HG03378 (cell line): ENCODE data around the gene ATP2B2.

Experiments used
- ATAC-seq: cut with Tn5 transposase; IDR thresholded peaks from one replicate; pipeline ENCODE4 v1.9.1; 2021; ENCODE audit warnings: mild to moderate bottlenecking, moderate library complexity; ENCODE audit not compliant: unreplicated experiment

ATP2B2 gene

DNA sequence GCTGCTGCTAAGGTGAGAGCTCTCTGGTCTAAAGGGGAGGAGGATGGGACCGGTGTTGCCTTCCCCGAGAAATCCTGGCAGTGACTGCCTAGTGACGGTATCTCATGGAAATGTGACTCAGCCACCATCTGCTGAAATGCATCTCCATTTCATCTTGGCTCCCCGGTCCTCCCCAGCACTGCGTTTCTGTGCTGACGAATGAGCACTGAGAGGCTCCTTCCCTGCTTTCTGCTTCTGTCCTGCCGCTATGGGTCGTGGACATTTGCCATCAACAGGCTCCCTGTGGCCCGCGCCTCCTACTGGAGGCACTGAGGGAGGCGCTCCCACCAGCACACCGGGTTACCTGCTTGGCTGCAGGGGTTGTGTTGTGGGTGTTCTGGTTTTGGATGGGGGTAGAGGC is 170.9 kb downstream of the ATP2B2 start:
- no peak for ATAC-seq

DNA sequence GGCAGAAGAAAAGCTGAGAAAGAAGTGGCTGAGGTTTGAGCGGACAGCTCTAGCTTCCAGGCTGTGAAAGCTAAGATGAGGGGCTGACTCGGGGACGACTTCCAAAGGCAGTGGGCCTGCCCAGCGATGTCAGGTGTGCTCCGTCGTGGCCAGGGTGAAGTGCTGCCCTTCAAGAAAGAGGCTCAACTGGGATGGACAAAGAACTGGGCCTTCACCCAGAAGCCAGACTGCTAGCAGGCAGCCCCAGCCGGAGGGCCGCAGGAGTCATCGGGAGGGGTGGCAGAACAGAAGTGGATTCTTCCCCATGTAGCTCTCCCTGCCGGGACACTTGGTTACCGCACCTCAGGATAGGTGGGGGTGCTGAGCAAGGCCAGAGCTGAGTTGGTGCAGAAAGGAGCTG is 171.3 kb downstream of the ATP2B2 start:
- ATAC-seq = no peak

DNA sequence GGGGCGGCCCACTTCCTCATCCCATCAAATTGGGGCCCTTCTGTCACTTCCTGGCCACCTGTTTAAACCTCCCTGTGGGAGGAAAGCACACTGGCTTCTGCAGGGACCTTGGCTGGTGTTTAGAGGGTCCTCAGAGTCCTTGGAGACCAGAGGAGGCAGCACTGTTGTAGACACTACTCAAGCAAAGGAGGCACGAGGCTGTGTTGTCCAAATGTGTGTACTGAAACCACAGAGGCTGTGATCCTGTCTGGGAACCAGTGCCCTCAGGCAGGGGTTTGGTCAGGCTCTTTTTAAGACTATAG is 172.1 kb downstream of the ATP2B2 start:
- no peak for ATAC-seq

DNA sequence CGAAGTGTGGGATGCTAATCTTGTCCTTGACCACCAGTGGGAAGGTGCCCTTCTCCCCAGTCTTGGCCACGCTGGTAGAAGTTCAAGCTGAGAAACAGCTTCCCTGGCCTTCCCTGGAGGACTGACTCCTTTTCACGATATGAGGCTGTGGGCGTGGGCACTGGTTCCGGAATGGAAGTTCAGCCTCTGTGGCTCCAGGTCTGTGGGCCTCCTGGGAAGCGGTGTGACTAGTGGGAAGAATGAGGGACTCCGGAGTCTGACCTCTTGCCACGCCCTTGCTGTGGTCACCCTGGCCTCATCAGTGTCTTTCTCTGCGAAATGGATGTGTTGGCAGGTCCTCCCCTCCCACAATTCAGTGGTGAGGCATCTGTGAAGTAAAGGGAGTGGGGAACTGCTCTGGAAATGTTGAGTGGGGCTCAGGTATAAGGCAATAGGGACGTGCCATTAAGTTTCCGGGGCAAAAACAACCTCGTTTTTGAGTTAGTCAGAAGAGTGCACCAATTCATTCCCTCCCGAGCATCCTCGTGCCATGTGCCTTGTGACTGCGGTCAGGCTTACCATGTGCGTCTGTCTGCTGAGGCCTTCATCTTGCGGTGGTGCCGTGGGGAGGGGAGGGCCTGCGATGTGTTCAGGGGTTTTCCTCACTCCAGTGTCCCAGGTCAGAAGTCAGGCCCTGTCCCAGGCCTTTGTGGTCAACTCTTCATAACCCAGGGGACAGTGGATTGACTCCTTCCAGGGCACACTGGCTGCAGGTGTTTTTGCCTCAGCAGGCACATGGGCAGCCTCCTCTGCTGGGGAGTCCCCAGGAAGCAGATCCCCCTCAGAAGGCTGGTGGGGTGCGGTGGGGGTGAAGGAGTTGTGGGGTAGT is 172.7 kb downstream of the ATP2B2 start:
- no peak for ATAC-seq

DNA sequence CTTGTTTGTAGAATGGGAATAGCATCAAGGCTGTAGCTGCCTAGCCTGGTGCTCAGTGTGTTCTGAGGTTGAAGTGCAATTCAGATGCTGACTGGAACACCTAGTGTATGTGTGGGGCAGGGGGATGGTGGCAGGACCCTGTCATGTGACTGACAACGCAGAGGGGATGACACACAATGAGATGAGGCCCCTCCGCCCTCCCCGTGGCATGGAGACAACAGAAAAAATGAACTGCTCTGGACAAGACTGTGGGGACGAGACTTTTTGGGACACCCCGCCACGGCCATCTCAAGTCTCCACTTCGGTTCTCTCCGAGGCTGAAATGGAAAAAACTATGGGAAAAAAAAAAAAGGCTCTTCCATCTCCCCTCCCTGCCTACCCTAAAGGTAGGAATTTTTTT is 174.1 kb downstream of the ATP2B2 start:
- no peak for ATAC-seq

DNA sequence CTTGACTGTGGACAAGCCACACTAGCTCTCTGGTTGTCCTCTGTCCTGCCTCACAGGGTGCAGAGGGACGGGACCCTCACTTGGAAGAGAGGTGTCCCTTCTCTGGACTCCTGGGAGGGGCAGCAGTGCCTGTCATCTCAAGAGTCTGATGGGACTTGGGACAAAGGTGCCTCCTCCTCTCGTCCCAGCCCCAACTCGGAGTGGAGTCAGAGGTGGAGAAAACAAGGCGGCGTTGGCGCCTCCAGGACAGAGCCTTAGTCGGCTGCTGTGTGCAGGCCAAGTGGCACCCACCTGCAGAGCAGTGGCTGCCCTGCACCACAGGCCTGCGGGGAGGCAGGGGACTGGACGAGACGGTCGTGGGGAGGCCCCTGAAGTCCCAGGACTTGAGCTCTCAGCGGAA is 175.1 kb downstream of the ATP2B2 start:
- no peak for ATAC-seq

DNA sequence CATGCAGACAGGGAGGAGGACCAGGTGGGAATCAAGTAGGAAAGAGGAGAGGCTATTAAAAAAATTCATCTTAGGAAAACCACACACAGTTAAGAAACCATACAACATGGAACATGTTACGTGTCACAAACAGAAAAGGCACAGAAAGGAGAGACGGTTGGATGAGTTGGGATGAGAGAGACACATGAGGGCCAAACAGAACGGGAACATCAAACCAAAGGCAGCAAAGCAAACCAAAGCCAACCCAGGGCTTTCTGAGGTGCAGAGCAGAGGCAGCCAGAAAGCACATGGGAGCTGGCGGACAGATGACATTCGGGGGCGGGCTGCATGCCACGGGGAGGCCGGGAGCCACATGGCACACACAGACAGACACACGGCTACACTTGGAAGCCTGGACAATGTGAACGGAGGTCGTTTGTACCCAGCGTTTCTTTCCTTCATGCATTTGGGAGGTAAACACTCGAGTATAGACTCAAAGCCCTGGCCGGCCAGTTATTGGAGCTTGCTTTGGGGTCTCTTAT is 175.8 kb downstream of the ATP2B2 start:
- no peak for ATAC-seq

DNA sequence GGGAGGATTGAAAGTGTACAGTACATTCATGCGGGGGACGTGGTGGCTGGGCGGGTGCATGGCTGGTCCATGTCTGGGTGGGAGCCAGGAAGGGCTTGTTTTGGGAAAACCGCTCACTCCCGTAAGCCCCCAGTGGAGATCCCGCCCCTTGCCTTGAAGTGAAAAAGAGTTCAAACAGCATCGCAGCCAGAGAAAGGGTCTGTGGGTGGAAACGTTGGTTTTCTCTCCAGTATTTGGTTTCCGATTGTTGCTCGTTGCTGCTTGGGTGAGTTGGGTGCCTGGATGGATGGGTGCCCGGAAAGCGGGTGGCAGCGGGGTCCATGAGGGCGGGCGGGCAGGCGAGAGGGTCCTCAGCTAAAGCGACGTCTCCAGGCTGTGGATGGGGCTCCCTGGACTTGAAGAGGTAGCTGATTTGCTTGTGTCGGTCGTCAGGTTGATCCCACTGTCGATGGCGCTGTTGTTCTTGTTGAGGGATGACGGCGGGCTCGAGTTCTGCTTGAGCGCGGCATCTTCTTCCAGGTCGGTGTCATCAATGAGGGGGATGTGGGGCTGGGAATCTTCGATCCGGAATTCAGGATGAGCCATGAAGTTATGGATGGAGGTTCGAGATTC is 176.8 kb downstream of the ATP2B2 start:
- no peak for ATAC-seq

DNA sequence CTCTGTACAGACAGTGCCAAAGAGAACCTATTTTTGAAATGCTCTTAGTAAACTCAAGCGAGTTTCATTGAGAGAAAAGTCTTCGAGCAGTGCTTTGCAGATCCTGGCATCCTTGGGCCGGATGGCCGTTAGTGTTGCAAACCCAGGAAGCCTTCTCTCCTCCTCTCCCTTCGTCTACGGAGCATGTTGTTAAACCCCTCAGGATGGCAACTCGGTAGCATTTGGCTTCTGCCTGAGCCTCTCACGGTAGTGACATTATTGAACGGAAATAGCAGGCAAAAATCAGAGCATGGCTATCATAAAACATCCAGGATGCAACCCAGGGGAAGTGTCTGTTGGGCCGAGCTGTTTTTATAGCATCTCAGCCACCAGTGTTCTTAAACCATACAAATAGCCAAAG is 177.8 kb downstream of the ATP2B2 start:
- ATAC-seq = no peak

DNA sequence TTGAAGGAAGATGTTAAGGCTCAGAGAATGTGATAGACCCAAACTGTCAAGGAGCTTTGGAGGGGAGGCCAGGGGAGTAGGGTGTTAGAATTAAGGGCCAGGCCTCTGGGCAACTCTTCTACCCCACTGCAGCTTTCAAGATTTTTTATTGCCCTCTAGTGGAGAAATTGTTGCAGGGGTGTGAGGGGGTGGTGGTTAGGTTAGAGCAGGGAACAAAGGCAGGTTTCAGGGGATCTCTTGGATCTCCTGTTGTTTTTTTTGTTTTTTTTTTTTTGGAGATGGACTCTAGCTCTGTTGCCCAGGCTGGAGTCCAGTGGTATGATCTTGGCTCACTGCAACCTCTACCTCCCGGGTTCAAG is 183.1 kb downstream of the ATP2B2 start:
- no peak for ATAC-seq

DNA sequence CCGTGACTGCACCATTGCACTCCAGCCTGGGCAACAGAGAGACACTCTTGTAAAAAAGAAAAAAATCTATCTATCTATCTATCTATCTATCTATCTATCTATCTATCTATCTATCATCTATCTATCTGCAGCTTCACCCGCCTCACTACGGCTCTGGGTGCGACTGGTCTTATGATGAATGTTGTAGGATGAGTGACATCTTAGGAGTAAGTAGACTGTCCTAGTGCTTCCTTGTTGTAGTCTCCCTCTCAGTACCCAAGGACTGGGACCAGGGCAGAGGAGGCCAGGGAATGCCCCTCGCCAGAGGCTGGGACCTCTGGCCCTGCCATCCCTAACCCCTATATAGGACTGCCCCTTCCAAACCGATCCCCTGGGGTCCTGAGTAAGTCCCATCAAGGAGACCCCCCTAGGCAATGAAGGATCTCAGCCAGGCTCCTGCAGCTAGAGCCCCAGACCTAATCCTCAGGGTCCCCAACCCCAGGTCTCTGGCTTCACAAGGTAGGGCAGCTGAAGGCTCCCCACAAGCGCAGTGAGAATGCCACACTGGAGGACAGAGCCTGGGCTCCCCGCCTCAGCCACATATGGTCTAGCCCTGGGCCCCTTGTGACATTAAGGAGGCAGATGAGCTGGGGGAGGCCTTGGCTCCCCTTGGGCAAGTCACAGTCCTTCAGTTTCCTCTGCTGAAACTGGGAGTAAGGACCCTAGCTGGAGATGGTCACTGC is 183.6 kb downstream of the ATP2B2 start:
- no peak for ATAC-seq

DNA sequence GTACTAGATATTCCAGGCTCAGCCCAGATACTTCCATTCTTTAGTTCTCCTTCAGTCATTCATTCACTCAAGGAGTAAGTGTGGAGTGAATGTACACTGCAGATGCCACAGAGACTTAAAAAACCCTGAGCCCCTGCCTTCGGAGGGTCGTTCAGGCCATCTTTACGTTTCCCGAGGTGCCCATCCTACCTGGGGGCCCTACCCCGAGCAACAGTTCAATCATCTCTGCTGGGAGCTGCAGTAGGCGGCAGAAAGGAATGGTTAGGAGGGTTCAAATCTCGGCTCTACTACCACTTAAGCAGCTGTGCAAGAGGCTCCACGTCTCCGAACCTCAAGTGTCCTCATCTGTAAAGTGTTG is 185.1 kb downstream of the ATP2B2 start:
- no peak for ATAC-seq

DNA sequence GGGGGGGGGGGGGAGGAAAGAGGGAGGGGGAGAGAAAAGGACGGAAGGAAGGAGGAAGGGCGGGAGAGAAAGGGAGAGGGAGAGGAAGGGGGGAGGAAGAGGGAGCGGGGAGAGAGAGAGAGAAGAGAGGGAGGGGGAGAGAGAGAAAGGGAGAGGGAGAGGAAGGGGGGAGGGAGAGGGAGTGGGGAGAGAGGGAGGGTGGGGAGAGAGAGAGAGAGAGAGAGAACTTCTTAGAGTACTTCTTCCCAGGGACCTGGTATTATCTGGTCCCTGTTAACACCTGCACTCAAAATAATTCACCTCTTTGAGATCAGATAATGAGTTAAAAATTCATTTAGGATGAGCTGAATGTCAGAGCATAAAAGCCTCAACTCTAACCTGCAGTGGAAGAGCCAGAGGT is 185.6 kb downstream of the ATP2B2 start:
- ATAC-seq = no peak

DNA sequence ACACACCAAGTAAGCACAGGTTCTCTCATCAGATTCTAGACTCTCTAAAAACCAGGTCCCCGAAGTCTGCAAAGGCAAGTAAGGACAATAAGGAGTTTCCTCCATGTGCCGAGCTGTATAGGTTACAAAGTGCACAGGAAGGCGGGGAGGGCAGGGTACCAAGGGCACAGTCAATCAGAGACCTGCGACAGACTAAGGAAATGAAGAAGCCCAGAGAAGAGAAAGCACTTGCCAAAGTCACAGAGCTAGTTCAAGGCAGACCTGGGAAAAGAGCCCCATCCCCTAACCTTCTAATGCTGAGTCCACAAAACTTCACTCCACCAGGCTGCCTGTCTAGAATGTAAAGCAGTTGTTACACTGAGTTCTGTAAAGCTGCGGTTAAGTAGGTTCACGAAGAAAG is 186.1 kb downstream of the ATP2B2 start:
- ATAC-seq = no peak

DNA sequence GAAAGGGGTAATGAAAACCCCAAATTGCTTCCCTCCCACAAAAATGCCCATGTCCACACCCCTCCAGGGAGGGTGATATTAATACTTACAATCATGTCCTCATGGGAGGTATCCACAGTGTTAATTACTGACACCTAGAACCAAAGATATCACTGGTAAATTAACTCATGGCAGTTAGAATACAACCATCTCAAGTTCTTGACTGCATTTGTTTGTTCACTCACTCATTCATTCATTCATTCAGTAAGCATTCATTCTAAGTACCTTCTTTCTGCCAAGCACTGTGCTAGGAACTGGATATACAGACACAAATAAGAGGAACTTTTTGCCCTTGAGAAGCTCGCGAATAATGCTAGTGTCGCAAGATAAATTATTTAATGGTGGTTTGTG is 187.4 kb downstream of the ATP2B2 start:
- ATAC-seq = no peak

DNA sequence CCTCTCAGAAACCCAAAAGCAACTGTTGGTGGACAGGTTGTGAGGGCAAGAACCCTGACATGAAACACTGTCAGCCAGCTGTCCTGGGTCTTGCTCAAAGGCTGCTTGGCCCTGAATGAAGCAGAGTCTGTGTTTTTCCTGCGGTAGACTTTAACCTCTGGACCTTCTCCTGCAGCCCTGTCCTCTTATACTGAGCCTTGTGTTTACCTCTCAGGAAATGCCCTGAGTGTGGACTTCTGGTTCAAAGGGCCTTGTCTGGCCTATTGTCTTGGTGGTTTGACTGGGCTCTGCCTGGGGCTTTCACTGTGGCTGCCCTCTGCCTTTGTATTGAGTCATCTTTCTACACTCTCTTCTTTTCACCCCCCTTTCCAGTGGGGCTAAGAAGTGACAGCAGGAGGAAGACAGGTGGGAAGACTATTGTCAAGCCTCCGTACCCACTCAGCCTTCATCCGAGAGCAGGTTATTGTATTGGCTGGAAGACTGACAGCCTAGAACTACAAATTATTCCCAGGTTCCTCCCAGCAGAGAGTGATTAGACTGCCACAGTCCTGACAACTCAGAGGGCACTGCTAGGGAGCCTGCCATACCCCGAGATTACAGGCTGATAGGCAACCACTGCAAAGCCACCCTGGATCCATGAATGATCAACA is 187.9 kb downstream of the ATP2B2 start:
- no peak for ATAC-seq

DNA sequence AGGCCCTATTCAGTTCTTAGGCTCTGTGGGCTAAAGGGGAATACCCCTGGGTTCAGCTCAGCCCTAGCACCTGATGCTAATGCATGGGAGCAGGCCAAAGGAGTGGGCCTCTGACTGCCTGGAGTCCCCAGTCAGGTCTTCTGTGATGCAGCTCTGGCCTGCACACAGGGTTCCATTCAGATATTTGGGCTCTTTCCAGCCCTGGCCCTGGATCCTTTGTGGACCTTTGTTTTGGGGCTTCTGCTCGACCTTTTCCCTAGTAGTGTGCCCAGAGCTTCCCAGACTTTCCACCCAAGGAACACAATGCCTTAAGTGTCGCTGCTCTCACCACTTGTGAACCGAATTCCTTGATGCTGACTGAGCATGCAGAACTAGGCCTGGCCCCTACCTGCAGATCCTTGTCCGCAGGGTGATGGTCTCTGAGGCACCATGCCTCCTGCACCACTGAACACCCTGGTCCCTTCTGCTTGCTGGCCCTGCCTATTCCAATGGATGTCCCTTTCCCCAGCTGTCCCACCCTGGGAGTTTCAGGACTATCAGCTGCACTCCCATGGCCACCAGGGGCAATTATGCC is 189.5 kb downstream of the ATP2B2 start:
- ATAC-seq = no peak

DNA sequence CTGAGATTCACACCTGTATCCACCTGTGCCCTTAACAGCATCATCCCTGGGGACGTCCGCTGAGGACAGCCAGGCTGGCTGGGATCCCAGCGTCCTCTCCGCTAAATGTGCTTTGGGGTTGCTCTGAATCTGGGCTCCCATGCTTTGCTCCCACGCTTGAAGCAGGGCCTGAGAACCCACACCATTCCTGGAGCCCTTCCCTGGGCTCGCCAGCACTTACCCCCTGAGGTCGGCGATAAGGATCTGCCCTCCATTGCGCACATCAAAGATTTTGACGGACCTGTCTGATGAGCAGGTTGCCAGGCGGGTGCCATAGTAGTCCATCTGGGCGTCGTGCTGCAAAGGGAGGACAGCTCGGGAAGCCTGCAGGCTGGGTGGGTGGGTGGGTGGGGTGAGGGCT is 190.3 kb downstream of the ATP2B2 start:
- no peak for ATAC-seq

DNA sequence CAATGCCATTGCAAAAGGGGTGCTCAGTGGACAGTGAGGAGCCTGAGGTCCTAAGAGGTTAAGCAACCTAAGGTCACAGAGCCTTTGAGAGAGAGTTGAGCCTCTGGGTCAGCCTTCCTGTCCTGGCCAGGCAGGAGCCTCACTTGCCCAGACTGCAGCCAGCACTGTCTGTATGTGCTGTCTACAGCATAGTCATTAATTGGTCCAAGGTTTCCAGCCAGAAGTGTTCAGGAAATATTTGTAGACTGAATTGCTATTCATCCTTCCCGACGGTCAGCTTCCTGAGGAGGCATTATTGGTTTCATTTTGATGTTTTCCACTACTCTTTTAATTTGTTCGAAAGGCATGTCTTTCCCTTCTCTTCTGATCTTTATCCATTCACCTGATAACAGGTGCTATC is 192.5 kb downstream of the ATP2B2 start:
- ATAC-seq = no peak

DNA sequence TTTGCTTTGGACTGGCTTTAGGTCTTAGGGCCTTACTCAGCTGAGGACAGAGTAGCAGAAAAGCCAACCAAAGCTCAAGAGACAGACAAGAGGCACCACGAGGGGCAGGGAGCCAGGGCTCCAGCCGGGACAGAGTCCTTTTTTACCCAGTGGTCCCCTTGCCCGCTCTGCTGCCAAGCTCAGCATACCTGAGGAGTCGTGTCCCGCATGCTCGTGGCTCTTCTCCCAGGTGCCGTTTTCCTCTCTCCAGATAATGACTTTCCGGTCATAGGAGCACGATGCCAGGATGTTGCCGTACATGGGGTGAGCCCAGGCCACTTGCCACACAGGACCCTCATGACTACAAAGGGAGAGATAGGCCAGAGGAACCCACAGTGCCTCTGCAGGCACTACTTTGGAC is 193.0 kb downstream of the ATP2B2 start:
- ATAC-seq = no peak

DNA sequence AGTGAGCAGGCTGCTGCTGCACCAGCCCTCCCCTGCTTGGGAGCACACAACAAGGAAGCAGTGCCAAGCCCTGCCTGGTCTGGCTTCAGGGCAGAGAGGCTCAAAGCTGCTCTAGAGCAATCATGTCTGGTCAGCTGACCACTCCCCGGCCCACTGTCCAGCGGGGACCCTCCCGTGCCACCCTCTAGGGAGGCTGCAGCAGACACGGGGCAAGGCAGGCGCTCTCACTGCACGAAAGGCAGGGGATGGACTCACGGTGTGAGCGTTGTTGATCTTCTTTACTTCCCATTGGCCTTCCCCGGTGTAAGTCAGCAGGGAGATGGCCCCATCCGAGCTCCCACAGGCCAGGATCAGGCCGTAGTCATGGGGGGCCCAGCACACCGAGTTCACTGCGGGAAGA is 193.7 kb downstream of the ATP2B2 start:
- ATAC-seq = no peak
